ENCODE measurements around the gene NIN.
A peak's percentile ranks its signal among the peaks of the same experiment; 100 is the strongest.
"Not testable (repeated sequence)": the region's sequence is repeated elsewhere in the genome, so short reads cannot be mapped to it uniquely, and the experiment has no call there.

Gene NIN

GRCh38 chr14:50711043-50711442 lies 119.9 kb downstream of the NIN start:
- no peak for DNase-seq

- no peak for DNase-seq
These were observed 125.9 kb downstream of the NIN start for GRCh38 chr14:50705026-50705593.

DNA sequence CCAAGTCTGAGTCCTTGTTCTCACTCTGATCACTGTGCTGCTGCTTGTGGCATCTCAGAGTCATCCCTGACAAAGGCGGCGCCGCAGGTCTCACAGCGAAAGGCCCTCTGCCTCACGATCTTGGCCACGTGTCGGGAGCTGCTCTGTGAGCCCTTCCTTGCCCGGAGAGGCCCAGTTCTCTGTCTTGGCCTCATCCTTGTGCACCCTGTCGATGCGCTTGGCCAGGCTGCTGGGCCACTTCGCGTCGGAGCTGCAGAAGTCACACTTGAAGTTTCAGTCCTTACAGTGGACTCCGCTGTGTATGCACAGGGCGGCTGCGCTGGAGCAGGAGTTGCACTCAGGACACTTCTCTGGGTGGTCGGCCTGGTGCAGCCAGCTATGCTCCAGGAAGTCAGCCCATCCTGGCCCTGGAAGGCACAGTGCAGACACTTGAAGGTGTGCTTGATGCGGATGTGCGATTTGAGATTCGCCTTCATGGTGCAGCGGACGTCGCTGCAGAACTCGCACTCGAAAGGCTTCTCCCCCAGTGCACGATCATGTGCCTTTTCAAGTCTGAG lies 126.4 kb downstream of the NIN start:
- no peak for DNase-seq

- DNase-seq = no peak
These were observed 133.2 kb downstream of the NIN start for GRCh38 chr14:50697659-50698290.

DNA sequence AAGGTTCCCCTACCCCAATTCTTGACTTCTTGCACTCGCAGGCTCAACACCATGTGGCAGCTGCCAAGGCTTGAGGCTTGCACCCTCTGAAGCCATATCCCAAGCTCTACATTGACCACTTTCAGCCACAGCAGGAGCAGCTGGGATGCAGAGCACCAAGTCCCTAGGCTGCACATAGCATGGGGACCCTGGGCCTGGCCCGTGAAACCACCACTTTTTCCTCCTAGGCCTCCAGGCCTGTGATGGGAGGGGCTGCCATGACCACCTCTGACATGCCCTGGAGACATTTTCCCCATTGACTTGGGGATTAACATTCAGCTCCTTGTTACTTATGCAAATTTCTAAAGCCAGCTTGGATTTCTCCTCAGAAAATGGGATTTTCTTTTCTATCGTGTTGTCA lies 136.7 kb downstream of the NIN start:
- DNase-seq = not testable (repeated sequence)

DNA sequence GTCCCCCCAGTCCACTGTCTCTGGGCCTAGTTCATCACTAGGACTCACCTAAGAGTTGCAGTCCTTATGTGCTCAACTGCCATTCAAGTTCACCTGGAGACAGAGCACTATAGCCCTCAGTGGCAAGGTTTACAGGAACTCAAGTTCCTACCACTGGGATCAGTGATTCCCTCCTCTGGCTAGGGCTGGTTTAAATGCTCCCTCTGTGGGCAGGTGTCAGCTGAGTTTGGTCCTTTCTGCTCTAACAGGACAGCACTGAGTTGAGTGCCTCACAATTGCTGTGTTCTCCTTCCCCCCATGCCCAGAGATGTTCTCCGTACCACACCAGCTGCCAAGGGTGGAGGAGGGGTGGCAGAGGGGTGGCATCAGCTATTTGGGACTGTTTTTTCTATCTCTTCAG lies 142.1 kb downstream of the NIN start:
- no peak for DNase-seq

GRCh38 chr14:50679674-50680073 lies 151.3 kb downstream of the NIN start:
- no peak for DNase-seq

DNA sequence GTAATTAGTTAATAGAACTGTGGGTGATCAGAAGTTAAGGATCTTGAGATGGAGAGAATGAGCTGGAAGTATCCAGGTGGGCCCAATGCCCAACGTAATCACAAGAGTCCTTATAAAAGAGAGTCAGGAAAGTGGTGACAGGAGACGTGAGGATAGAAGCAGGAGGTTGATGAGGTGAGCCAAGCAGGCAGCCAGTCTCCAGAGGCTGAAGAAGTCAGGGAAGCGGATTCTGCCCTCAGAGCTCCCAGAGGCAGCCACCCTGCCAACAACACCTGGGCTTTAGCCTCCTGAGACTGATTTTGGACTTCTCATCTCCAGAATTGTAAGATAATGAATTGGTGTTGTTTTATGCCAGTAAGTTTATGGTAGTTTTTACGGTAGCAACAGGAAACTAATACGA lies 152.8 kb downstream of the NIN start:
- no peak for DNase-seq

GRCh38 chr14:50677527-50678063 lies 153.4 kb downstream of the NIN start:
- peak; percentile 59 to 88 (median 86) for DNase-seq

- no peak for DNase-seq
These were observed 154.0 kb downstream of the NIN start for GRCh38 chr14:50676814-50677516.

- no peak for DNase-seq
These were observed 155.4 kb downstream of the NIN start for GRCh38 chr14:50675597-50675996.

DNA sequence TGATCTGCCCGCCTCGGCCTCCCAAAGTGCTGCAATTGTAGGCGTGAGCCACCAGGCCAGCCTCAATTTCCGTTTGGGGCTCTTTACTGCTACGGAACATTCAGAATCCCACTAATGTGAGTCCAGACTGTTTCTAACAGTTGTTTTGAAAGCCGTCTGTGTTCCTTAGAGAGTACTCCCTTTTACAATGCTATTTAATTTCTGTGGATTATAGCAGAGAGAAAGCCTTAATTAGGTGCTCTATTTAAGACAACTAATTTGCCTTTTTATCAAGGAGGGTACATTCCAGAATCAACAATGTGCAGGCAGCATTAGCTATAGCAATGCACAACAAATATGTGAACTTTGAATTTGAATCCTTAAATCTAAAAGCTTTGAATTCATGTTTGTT lies 160.1 kb downstream of the NIN start:
- DNase-seq = no peak

DNA sequence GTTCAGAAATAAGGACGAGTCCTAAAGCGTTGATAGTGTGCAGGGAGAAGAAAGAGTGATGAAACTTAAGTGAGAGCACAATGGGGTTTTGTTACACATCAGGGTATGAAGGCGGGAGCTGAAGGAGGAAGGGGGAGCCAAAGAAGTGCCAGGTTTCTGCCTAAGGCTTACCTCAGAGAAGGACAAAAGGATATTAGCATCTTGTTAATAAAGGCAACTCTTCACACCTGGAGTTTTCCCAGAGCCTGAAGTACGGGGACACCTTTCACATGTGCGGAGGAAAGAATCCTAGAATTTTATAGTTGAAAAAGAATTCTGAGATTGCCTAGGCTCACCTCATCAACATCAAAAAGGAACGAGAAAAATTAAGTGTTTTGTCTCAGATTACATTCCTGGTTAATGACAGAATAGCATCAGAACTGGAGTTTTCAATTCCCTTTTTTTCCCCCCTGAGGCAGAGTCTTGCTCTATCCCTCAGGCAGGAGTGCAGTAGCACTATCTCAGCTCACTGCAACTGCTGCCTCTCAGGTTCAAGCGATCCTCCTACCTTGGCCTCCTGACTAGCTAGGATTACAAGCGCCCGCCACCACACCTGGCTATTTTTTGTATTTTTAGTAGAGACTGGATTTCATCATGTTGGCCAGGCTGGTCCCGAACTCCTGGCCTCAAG lies 160.6 kb downstream of the NIN start:
- no peak for DNase-seq

All from suppressor macrophage treated with lipopolysaccharide for 1 hour (primary cell).